HG02642 (cell line): Measurements from ENCODE around the gene DMTF1.
"Not testable (repeated sequence)": the region's sequence is repeated elsewhere in the genome, so short reads cannot be mapped to it uniquely, and the experiment has no call there.

Experiments
- ATAC-seq: cut with Tn5 transposase; IDR thresholded peaks from one replicate; pipeline ENCODE4 v1.9.1; 2021; ENCODE audit warnings: mild to moderate bottlenecking; ENCODE audit not compliant: unreplicated experiment, poor library complexity

DMTF1 gene

DNA sequence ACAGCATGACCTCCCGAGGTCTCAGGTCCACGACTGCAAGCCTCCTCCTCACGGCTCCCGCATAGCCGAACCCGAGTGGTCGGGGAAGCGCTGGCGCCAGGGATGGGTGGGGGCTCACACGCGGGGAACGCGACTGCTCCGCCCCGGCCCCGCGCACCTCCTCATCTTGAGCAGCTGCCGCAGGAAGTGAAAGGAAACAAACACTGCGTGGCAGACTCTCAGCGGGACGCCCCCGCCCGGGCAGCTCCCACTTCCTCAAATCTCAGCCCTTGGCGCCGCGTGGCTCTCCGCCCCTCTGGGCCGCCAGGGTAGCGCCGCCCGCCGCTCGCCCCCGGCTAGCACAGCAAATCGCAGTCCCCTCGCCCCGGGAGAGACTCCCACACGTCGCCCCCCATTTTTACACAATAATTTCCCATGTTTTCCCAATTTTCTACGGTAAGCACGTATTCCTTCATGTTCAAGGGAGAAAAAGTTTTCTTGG, 67.3 kb downstream of the DMTF1 start, which contains the start of gene TMEM243:
TSS of gene TMEM243 (minus strand) at position 188 of the 481 bp plus-strand sequence. CDS start 229 bp downstream, outside the sequence.
- peak; percentile 54 for ATAC-seq

DNA sequence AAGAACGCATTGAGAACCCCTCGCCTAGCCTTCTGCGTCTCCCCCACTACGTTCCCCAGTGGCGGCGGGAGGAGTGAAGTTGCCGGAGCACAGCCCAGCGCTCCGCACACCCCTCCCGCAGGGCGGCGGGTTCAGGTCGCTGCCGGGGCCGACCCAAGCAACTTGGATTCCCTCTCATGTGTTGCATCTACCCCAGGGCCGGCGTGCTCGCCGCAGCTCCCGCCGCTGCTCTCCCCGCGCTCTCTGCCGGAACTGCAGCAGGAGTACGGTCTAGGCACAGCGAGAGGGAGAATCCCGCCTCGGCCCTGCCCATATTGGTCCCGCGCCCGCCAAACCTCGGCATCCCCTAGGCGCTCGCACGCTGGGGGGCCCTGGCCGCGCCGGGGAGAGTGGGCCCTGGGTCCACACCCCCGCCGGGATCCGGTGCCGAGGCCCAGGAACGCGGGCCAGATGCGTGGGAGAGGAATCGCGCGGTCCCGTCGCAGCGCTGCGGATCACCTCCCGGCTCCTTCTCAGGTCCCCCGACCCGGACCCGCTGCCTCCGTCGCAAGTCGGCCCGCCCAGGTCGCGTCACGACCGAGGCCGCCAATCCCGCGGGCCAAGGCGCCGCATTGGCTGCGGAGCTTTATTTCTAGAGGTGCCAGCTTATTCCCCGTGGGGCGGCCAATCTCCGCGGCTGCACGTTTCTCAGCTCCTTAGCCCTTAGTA, 67.9 kb downstream of the DMTF1 start:
- ATAC-seq: peak; percentile 41

DNA sequence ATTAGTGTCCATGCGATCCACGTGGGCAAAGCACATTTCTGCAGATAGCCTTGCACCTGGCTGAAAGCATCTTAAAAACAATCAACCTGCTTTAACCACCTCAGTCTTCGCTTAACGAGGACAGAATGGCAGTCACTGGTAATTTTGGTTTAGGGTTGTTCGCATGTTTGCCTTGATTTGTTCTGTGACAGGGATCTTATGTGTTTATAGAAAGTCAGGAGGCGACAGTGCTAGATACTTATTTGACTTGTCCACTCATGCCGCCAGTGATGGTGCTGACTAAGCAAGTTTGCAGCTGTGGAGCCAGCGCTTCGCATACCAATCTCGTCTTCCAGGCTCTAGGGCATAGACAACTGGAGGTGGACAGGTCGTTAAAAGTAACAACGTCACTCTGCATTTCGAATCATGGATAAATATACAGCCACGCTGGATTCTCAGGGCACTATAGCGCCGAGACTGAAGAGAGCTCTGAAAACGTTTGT, 68.5 kb downstream of the DMTF1 start:
- ATAC-seq: no peak

DNA sequence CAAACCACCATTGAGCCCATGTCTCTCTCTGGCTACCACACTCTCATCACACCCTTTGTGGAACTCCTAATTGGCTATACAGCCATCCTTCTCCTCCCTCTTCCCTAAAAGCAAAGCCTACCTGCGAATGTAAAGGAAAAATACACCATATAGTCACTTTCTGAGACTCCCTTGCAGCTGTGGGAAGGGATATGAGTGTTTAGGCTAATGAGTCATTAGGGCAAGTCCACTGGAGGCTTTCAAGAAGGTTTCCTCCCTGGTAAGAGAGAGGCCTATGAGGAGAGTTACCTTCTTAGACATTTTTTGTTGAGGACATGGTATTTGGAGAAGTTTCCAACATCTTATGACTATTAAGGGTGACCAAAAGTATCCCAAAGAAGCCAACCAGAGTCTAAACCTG, 71.4 kb downstream of the DMTF1 start:
- ATAC-seq: no peak

DNA sequence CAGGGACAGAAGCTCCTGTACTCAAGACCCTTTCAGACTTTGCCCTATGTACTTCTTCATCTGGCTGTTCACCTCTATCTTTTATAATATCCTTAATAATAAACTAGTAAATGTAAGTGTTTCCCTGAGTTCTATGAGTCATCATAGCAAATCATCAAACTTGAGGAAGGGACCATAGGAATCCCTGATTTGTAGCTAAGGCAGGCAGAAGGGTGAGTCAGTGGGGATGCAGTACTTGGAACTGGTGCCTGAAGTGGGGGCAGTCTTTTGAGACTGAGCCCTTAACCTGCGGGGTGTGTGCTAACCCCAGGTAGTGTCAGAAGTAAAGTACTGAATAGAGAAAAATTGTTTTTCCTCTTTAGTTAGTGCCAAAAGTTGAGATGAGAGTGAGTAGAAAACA, 73.4 kb downstream of the DMTF1 start:
- ATAC-seq: no peak

DNA sequence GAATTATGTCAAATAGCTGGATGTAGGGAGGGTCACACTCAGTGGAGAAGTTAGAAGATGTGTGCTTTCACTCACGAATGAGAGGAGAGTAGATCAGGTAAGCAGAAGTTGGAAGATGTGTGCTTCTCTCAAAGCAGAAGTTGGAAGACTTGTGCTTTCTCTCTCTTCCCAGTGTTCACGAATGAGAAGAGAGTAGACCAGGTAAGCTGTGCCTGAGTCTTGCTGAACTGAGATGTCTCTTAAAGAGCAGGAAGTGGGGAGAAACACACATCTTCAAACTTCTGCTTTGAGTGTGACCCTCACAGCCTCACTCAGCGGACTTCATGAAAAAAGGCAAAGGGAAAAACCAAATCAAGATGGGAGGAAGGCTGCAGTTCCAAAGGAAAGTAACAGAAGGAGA, 74.2 kb downstream of the DMTF1 start:
- ATAC-seq: peak; percentile 53

DNA sequence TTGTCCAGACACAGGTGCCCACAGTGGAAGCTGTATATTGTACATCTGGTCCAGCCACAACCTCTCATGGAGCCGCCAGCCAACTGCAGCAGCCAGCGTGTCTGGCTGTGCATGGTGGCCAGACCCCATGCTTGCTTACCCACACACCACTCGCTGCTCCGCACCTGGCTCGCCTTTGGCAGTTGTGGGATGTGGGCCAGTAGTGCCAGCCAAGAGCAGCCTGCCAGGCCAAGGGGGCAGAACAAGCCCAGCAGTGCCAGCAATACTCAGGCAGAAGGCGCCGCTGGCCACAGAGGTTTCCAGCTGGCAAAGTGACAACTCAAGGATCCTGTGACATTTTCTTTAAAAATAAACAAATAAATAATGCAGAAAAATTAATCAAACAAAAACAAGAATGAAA, 79.0 kb downstream of the DMTF1 start:
- no peak for ATAC-seq

DNA sequence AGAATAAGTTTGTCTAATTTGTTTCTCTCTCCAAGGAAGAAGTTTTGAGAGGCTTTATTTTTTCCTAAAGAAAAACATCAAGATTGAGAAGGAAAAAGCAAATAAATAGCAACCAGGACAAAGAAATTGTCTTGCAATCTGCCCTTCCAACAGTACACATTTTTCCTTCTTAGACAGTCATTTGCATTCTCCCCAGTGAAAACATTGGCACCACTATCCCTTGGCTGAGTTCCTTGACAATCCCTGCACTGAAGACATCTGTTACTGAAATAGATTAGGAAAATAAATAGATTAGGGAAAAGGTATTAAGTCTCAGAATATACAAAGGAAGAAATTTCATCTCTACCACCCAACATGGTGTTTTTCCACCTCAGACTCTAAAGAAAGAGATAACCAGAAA, 79.5 kb downstream of the DMTF1 start:
- no peak for ATAC-seq

DNA sequence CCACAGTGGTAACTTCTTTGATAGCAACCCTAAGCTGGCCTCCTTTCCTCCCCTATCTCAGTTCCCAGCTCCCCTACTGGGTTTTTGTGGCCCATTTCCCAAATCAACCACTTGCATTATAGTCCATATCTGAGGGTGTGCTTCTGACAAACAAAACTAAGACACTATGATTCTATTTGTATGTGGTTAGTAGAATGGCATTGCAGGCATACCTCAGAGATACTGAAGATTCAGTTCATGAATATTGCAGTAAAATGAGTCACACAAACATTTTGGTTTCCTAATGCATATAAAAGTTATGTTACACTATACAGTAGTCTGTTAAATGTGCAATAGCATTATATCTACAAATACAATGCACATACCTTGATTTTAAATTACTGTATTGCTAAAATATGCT, 82.7 kb downstream of the DMTF1 start:
- ATAC-seq: no peak

DNA sequence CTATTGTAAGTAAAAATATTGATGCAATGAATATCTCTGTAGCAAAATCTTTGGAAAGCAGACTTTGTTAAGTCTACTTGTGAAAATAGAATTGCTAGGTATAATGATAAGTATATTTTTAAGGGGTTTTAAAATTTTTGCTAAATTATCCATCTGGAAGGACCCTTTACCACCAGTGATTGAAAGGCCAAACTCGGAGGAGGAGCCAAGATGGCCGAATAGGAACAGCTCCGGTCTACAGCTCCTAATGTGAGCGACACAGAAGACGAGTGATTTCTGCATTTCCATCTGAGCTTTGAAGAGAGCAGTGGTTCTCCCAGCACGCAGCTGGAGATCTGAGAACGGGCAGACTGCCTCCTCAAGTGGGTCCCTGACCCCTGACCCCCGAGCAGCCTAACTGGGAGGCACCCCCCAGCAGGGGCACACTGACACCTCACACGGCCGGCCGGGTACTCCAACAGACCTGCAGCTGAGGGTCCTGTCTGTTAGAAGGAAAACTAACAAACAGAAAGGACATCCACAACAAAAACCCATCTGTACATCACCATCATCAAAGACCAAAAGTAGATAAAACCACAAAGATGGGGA, 86.3 kb downstream of the DMTF1 start:
- ATAC-seq: not testable (repeated sequence)

DNA sequence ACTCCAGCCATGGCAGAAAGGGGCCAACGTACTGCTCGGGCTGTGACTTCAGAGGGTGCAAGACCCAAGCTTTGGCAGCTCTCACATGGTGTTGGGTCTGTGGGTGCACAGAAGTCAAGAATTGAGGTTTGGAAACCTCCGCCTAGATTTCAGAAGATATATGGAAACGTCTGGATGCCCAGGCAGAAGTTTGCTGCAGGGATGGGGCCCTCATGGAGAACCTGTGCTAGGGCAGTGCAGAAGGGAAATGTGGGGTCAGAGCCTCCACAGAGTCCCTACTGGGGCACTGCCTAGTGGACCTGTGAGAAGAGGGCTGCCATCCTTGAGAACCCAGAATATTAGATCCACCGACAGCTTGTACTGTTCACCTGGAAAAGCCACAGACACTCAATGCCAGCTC, 93.4 kb downstream of the DMTF1 start:
- not testable (repeated sequence) for ATAC-seq
